Liver (tissue), 9 donors: ENCODE data around the gene SRSF5. TPM values are rescaled to one million over a fixed set of nuclear protein-coding genes. Genes with fewer than 3 reads are reported as not detected.
A peak's percentile ranks its signal among the peaks of the same experiment; 100 is the strongest.

Experiments
- DNase-seq: peaks from one replicate; pipeline ENCODE4 v3.0.0-alpha.2; 2017; ENCODE audit warnings: low spot score
- H3K27ac ChIP-seq, 2 donors: one replicate each; pipeline ENCODE4 v1.7.0; 2013; ENCODE audit warnings: inconsistent platforms in 2 of 2, low read length in 2 of 2, control low read depth in 1 of 2, low read depth in 1 of 2, mild to moderate bottlenecking in 1 of 2
- H3K27me3 ChIP-seq, 4 donors: one replicate each; pipeline versions ENCODE4 v1.6.1 to v1.7.0; 2013; ENCODE audit warnings: low read length in 3 of 4, inconsistent platforms in 1 of 4, mild to moderate bottlenecking in 1 of 4, moderate library complexity in 1 of 4; ENCODE audit not compliant: control insufficient read depth in 4 of 4, insufficient read depth in 4 of 4
- H3K36me3 ChIP-seq, 4 donors: one replicate each; pipeline versions ENCODE4 v1.6.1 to v1.7.0; 2013; ENCODE audit warnings: low read length in 3 of 4, mild to moderate bottlenecking in 3 of 4, low read depth in 1 of 4, moderate library complexity in 1 of 4; ENCODE audit not compliant: control insufficient read depth in 4 of 4, insufficient read depth in 3 of 4
- H3K4me1 ChIP-seq, 4 donors: one replicate each; pipeline versions ENCODE4 v1.6.1 to v1.7.0; 2013; ENCODE audit warnings: low read length in 3 of 4, mild to moderate bottlenecking in 3 of 4, moderate library complexity in 1 of 4; ENCODE audit not compliant: control insufficient read depth in 4 of 4, insufficient read depth in 4 of 4
- H3K4me3 ChIP-seq, 3 donors: one replicate each; pipeline versions ENCODE4 v1.6.1 to v1.7.0; 2013; ENCODE audit warnings: low read length in 3 of 3, control low read depth in 1 of 3, low read depth in 1 of 3, mild to moderate bottlenecking in 1 of 3
- H3K9ac ChIP-seq, 2 donors: one replicate each; pipeline ENCODE4 v1.7.0; 2013; ENCODE audit warnings: low read length in 2 of 2, mild to moderate bottlenecking in 2 of 2, moderate library complexity in 2 of 2, control low read depth in 1 of 2, low read depth in 1 of 2
- H3K9me3 ChIP-seq, 4 donors: one replicate each; pipeline versions ENCODE4 v1.6.1 to v1.7.0; 2013; ENCODE audit warnings: low read length in 3 of 4; ENCODE audit not compliant: control insufficient read depth in 4 of 4
- FOXA1 ChIP-seq: IDR thresholded peaks from 2 replicates; pipeline ENCODE4 v1.6.1; 2016; ENCODE audit warnings: antibody characterized with exemption
- FOXA2 ChIP-seq: IDR thresholded peaks from 2 replicates; pipeline ENCODE4 v1.6.1; 2016; ENCODE audit warnings: antibody characterized with exemption
- GABPA ChIP-seq, 2 donors: IDR thresholded peaks in 1 of 2; conservative IDR thresholded peaks in 1 of 2; 2 replicates each; pipeline ENCODE4 v1.6.1; 2016; ENCODE audit warnings: antibody characterized with exemption in 2 of 2, mild to moderate bottlenecking in 1 of 2, moderate library complexity in 1 of 2
- HNF4A ChIP-seq, 2 donors: conservative IDR thresholded peaks; 2 replicates each; pipeline ENCODE4 v1.6.1; 2016; ENCODE audit warnings: antibody characterized with exemption in 2 of 2, mild to moderate bottlenecking in 2 of 2
- HNF4G ChIP-seq: IDR thresholded peaks from 2 replicates; pipeline ENCODE4 v1.6.1; 2016; ENCODE audit warnings: antibody characterized with exemption
- JUND ChIP-seq, 2 donors: IDR thresholded peaks; 2 replicates each; pipeline ENCODE4 v1.6.1; 2016; ENCODE audit warnings: antibody characterized with exemption in 2 of 2
- NR2F2 ChIP-seq: IDR thresholded peaks from 2 replicates; pipeline ENCODE4 v1.6.1; 2016; ENCODE audit warnings: antibody characterized with exemption
- RAD21 ChIP-seq, 2 donors: IDR thresholded peaks; 2 replicates each; pipeline ENCODE4 v1.6.1; 2016; ENCODE audit warnings: antibody characterized with exemption in 2 of 2, mild to moderate bottlenecking in 2 of 2
- RXRA ChIP-seq, 2 donors: IDR thresholded peaks; 2 replicates each; pipeline ENCODE4 v1.6.1; 2017 to 2018; ENCODE audit warnings: antibody characterized with exemption in 2 of 2, mild to moderate bottlenecking in 1 of 2
- SP1 ChIP-seq: IDR thresholded peaks from 2 replicates; pipeline ENCODE4 v1.6.1; 2018; ENCODE audit warnings: antibody characterized with exemption, mild to moderate bottlenecking
- TAF1 ChIP-seq: conservative IDR thresholded peaks from 2 replicates; pipeline ENCODE4 v1.6.1; 2016; ENCODE audit warnings: antibody characterized with exemption, mild to moderate bottlenecking
- YY1 ChIP-seq: IDR thresholded peaks from 2 replicates; pipeline ENCODE4 v1.6.1; 2016; ENCODE audit warnings: antibody characterized with exemption, mild to moderate bottlenecking
- WGBS: extraction: QIAGEN DNeasy Blood & Tissue Kit; methylation state at CpG from one replicate; pipeline ENCODE4 v1.1.7; 2013; 5-methylcytosine and 5-hydroxymethylcytosine counted together
- polyA plus RNA-seq, 2 donors: library from polyadenylated mRNA; stranded (reverse) in 1 of 2; unstranded in 1 of 2; fragments of 200-250 nt in 1 of 2; fragments of >200 nt in 1 of 2; fragmentation: Nextera tagmentation in 1 of 2; extraction: Ambion mirVana in 1 of 2; gene quantifications; one replicate each; pipeline versions ENCODE4 v1.2.1 to v1.2.3, GENCODE V29; 2013 to 2015
- total RNA-seq, 2 donors: library from RNA; depleted of rRNA; stranded (reverse); fragments of >200 nt; gene quantifications; one replicate each; pipeline ENCODE4 v1.2.3, GENCODE V29; 2014
- TF ChIP-seq, protein P1 (sequence below): IDR thresholded peaks from 2 replicates; pipeline ENCODE4 v1.6.1; 2016; ENCODE audit warnings: antibody characterized with exemption, mild to moderate bottlenecking
- TF ChIP-seq, protein P2 (sequence below): IDR thresholded peaks from 2 replicates; pipeline ENCODE4 v1.6.1; 2016; ENCODE audit warnings: antibody characterized with exemption
- TF ChIP-seq, protein P3 (sequence below): fragments of 150-350 bp; IDR thresholded peaks from 2 replicates; pipeline ENCODE4 v1.5.1; 2017; ENCODE audit warnings: improper control_type of control experiment, low read depth, low read length; ENCODE audit not compliant: missing input control
- TF ChIP-seq, protein P4 (sequence below): IDR thresholded peaks from 2 replicates; pipeline ENCODE4 v1.6.1; 2016; ENCODE audit warnings: antibody characterized with exemption
- TF ChIP-seq, protein P5 (sequence below): IDR thresholded peaks from 2 replicates; pipeline ENCODE4 v1.6.1; 2016; ENCODE audit warnings: antibody characterized with exemption
- donor health status: healthy.
- donor health status: healthy.
- donor health status: healthy.
- donor health status: healthy.
- donor health status: healthy.

The SRSF5 gene
- total and polyA plus RNA-seq, 4 donors, result 74.4 to 254 (median 148) TPM

DNA sequence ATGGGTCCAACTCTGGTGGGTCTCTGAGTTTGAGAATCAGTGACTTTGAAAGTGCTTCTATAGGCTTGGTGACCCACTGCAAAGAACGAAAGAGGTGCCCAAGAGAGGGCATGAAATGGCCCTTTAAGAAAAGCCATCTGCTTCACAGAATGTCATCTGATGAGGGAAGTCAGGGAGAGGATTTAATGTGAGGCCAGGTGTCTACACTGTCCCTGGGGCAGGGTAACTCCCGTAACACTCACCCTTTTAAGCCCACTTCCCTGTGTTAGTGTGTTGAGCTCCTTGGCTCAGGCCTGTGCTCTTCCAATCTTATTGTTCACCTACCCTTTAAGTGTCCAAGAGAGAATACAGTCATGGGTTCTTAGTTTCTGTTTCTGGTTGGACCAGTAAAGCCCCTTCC, 16.4 kb upstream of the SRSF5 start:
- TF ChIP-seq, protein P1, sequence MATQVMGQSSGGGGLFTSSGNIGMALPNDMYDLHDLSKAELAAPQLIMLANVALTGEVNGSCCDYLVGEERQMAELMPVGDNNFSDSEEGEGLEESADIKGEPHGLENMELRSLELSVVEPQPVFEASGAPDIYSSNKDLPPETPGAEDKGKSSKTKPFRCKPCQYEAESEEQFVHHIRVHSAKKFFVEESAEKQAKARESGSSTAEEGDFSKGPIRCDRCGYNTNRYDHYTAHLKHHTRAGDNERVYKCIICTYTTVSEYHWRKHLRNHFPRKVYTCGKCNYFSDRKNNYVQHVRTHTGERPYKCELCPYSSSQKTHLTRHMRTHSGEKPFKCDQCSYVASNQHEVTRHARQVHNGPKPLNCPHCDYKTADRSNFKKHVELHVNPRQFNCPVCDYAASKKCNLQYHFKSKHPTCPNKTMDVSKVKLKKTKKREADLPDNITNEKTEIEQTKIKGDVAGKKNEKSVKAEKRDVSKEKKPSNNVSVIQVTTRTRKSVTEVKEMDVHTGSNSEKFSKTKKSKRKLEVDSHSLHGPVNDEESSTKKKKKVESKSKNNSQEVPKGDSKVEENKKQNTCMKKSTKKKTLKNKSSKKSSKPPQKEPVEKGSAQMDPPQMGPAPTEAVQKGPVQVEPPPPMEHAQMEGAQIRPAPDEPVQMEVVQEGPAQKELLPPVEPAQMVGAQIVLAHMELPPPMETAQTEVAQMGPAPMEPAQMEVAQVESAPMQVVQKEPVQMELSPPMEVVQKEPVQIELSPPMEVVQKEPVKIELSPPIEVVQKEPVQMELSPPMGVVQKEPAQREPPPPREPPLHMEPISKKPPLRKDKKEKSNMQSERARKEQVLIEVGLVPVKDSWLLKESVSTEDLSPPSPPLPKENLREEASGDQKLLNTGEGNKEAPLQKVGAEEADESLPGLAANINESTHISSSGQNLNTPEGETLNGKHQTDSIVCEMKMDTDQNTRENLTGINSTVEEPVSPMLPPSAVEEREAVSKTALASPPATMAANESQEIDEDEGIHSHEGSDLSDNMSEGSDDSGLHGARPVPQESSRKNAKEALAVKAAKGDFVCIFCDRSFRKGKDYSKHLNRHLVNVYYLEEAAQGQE, result no peak
- TF ChIP-seq TAF1, result no peak
- 87% methylated on average over 2 of the region's 2 CpGs for WGBS
- Histone ChIP-seq H3K27ac (peak overlapping the region in 1 of 2 donors; percentile 29), H3K4me1 (peaks cover 6 to 13% (median 11%) of the 10 kb centered on the region in 4 donors), H3K9ac (no peak overlapping the region), H3K9me3 (no peaks in the 10 kb centered on the region), H3K4me3 (no peak overlapping the region), H3K27me3 (no peaks in the 10 kb centered on the region), H3K36me3 (no peaks in the 10 kb centered on the region)
- no peak for DNase-seq

DNA sequence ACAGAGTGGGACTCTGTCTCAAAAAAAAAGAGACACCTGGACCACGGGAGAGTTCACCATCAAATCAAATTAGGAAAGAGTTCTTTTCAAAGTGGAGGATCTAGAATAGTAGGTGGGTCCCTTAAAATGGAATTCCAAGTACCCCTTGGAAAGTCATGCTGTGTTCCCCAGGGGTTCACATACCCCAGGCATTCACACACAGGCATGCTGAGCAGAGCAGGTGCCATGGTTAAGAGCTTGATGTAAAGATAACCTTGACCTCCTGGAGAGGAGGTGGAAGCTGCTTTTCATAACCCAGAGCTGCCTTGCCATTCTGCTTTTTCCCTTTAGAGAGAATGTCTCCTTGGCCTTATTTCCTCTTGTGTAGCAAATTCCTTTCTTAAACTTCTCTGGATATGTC, 14.2 kb upstream of the SRSF5 start:
- Histone ChIP-seq H3K4me1 (peaks cover 6 to 13% (median 11%) of the 10 kb centered on the region in 4 donors), H3K36me3 (no peaks in the 10 kb centered on the region), H3K27ac (no peak overlapping the region), H3K4me3 (no peak overlapping the region), H3K9ac (no peak overlapping the region), H3K27me3 (no peaks in the 10 kb centered on the region), H3K9me3 (no peaks in the 10 kb centered on the region)
- WGBS, result 81% methylated on average over 1 of the region's 1 CpG
- DNase-seq, result no peak
- TF ChIP-seq HNF4A (conservative IDR thresholded peaks at IDR 0.05), result no peak
- TF ChIP-seq, protein P2, sequence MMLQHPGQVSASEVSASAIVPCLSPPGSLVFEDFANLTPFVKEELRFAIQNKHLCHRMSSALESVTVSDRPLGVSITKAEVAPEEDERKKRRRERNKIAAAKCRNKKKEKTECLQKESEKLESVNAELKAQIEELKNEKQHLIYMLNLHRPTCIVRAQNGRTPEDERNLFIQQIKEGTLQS, result no peak
- no peak for TF ChIP-seq RAD21 (IDR thresholded peaks at IDR 0.05)
- TF ChIP-seq, protein P3, sequence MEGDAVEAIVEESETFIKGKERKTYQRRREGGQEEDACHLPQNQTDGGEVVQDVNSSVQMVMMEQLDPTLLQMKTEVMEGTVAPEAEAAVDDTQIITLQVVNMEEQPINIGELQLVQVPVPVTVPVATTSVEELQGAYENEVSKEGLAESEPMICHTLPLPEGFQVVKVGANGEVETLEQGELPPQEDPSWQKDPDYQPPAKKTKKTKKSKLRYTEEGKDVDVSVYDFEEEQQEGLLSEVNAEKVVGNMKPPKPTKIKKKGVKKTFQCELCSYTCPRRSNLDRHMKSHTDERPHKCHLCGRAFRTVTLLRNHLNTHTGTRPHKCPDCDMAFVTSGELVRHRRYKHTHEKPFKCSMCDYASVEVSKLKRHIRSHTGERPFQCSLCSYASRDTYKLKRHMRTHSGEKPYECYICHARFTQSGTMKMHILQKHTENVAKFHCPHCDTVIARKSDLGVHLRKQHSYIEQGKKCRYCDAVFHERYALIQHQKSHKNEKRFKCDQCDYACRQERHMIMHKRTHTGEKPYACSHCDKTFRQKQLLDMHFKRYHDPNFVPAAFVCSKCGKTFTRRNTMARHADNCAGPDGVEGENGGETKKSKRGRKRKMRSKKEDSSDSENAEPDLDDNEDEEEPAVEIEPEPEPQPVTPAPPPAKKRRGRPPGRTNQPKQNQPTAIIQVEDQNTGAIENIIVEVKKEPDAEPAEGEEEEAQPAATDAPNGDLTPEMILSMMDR, result no peak
- TF ChIP-seq GABPA (IDR thresholded peaks at IDR 0.05 in 1 of 2, conservative IDR thresholded peaks at IDR 0.05 in 1 of 2), result no peak
- no peak for TF ChIP-seq FOXA1
- TF ChIP-seq SP1, result no peak
- no peak for TF ChIP-seq YY1
- TF ChIP-seq HNF4G, result no peak
- no peak for TF ChIP-seq JUND (IDR thresholded peaks at IDR 0.05)
- no peak for TF ChIP-seq FOXA2
- TF ChIP-seq RXRA (IDR thresholded peaks at IDR 0.05), result no peak
- no peak for TF ChIP-seq TAF1
- no peak for TF ChIP-seq NR2F2
- TF ChIP-seq, protein P1, result no peak
- TF ChIP-seq, protein P4, sequence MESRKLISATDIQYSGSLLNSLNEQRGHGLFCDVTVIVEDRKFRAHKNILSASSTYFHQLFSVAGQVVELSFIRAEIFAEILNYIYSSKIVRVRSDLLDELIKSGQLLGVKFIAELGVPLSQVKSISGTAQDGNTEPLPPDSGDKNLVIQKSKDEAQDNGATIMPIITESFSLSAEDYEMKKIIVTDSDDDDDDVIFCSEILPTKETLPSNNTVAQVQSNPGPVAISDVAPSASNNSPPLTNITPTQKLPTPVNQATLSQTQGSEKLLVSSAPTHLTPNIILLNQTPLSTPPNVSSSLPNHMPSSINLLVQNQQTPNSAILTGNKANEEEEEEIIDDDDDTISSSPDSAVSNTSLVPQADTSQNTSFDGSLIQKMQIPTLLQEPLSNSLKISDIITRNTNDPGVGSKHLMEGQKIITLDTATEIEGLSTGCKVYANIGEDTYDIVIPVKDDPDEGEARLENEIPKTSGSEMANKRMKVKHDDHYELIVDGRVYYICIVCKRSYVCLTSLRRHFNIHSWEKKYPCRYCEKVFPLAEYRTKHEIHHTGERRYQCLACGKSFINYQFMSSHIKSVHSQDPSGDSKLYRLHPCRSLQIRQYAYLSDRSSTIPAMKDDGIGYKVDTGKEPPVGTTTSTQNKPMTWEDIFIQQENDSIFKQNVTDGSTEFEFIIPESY, result no peak
- TF ChIP-seq, protein P5, sequence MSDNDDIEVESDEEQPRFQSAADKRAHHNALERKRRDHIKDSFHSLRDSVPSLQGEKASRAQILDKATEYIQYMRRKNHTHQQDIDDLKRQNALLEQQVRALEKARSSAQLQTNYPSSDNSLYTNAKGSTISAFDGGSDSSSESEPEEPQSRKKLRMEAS, result no peak
